CD14-positive monocyte (primary cell): Measurements from ENCODE around the gene IGSF1. TPM values are rescaled to one million over a fixed set of nuclear protein-coding genes. Genes with fewer than 3 reads are reported as not detected.

Source experiments
- DNase-seq, 3 donors: peaks; one replicate each; pipeline ENCODE4 v3.0.0-alpha.2; 2011 to 2022
- H2AFZ ChIP-seq: 2 replicates; pipeline ENCODE4 v1.6.0; 2012; ENCODE audit warnings: mild to moderate bottlenecking, low read depth, low read length, inconsistent platforms; ENCODE audit not compliant: insufficient read depth, poor library complexity, severe bottlenecking
- H3K27ac ChIP-seq, 2 donors: 1 replicate in 1 of 2; 2 replicates in 1 of 2; pipeline ENCODE4 v1.5.1; 2012 to 2013; ENCODE audit warnings: low read length in 2 of 2, control low read depth in 1 of 2, inconsistent platforms in 1 of 2, low read depth in 1 of 2, mild to moderate bottlenecking in 1 of 2
- H3K27me3 ChIP-seq, 2 donors: one replicate each; pipeline versions ENCODE4 v1.6.0 to v1.6.1; 2011 to 2013; ENCODE audit warnings: low read length in 2 of 2; ENCODE audit not compliant: control insufficient read depth in 2 of 2, insufficient read depth in 2 of 2
- H3K36me3 ChIP-seq, 2 donors: replicated peaks in 1 of 2; 1 replicate in 1 of 2; 2 replicates in 1 of 2; pipeline versions ENCODE4 v1.5.1 to v1.6.1; 2012 to 2013; ENCODE audit warnings: low read length in 2 of 2, control low read depth in 1 of 2, inconsistent platforms in 1 of 2, mild to moderate bottlenecking in 1 of 2; ENCODE audit not compliant: insufficient read depth in 2 of 2, control insufficient read depth in 1 of 2
- H3K4me1 ChIP-seq, 2 donors: 1 replicate in 1 of 2; 2 replicates in 1 of 2; pipeline versions ENCODE4 v1.5.1 to v1.6.1; 2012 to 2013; ENCODE audit warnings: low read length in 2 of 2, control low read depth in 1 of 2, inconsistent platforms in 1 of 2, mild to moderate bottlenecking in 1 of 2, moderate library complexity in 1 of 2; ENCODE audit not compliant: insufficient read depth in 2 of 2, control insufficient read depth in 1 of 2
- H3K4me2 ChIP-seq: replicated peaks from 2 replicates; pipeline ENCODE3; 2012; ENCODE audit warnings: low read length, moderate library complexity, mild to moderate bottlenecking; ENCODE audit not compliant: poor library complexity, severe bottlenecking; ENCODE audit errors: extremely low read depth
- H3K4me3 ChIP-seq, 3 experiments: fragments of 200-600 bp in 1 of 3; sonication (generic) in 1 of 3; replicated peaks in 1 of 3; 1 replicate in 2 of 3; 2 replicates in 1 of 3; pipeline ENCODE4 v1.5.1; 2011 to 2013; ENCODE audit warnings: low read length in 3 of 3, mild to moderate bottlenecking in 3 of 3, control low read depth in 2 of 3, low read depth in 2 of 3, inconsistent platforms in 1 of 3, moderate library complexity in 1 of 3
- H3K79me2 ChIP-seq: 2 replicates; pipeline ENCODE4 v1.6.0; 2012; ENCODE audit warnings: mild to moderate bottlenecking, control low read depth, inconsistent platforms, low read length, moderate library complexity; ENCODE audit not compliant: insufficient read depth
- H3K9ac ChIP-seq: 2 replicates; pipeline ENCODE4 v1.6.0; 2017; ENCODE audit warnings: low read length, mild to moderate bottlenecking; ENCODE audit not compliant: insufficient read depth, poor library complexity, severe bottlenecking
- H3K9me3 ChIP-seq, 2 donors: replicated peaks in 1 of 2; 1 replicate in 1 of 2; 2 replicates in 1 of 2; pipeline versions ENCODE4 v1.5.1 to v1.6.1; 2012 to 2013; ENCODE audit warnings: low read length in 2 of 2, control low read depth in 1 of 2; ENCODE audit not compliant: control insufficient read depth in 1 of 2, insufficient read depth in 1 of 2
- H4K20me1 ChIP-seq: 2 replicates; pipeline ENCODE4 v1.6.0; 2012; ENCODE audit warnings: mild to moderate bottlenecking, low read length, control low read depth, moderate library complexity; ENCODE audit not compliant: insufficient read depth
- H3K27ac Mint-ChIP-seq, 7 donors: one replicate each; pipeline ENCODE4 v1.8.0; 2020; ENCODE audit warnings: mild to moderate bottlenecking in 7 of 7, mixed read lengths in 7 of 7, moderate library complexity in 6 of 7, inconsistent platforms in 2 of 7
- H3K27me3 Mint-ChIP-seq, 3 donors: one replicate each; pipeline ENCODE4 v1.8.0; 2021 to 2022; ENCODE audit warnings: low read depth in 3 of 3, mild to moderate bottlenecking in 3 of 3, mixed read lengths in 3 of 3, moderate library complexity in 3 of 3, inconsistent platforms in 1 of 3
- H3K36me3 Mint-ChIP-seq, 2 donors: one replicate each; pipeline ENCODE4 v1.8.0; 2020; ENCODE audit warnings: mixed read lengths in 2 of 2, inconsistent platforms in 1 of 2, mild to moderate bottlenecking in 1 of 2
- H3K4me1 Mint-ChIP-seq: one replicate; pipeline ENCODE4 v1.8.0; 2020; ENCODE audit warnings: mild to moderate bottlenecking, mixed read lengths
- H3K4me3 Mint-ChIP-seq, 2 donors: one replicate each; pipeline ENCODE4 v1.8.0; 2020; ENCODE audit warnings: mild to moderate bottlenecking in 2 of 2, mixed read lengths in 2 of 2, moderate library complexity in 1 of 2
- H3K9me3 Mint-ChIP-seq, 7 donors: one replicate each; pipeline ENCODE4 v1.8.0; 2020 to 2022; ENCODE audit warnings: mixed read lengths in 7 of 7, mild to moderate bottlenecking in 6 of 7, moderate library complexity in 6 of 7, inconsistent platforms in 2 of 7
- CTCF ChIP-seq: fragments of 200-600 bp; IDR thresholded peaks from one replicate; pipeline ENCODE4 v1.8.0; 2022; ENCODE audit warnings: antibody characterized with exemption, mild to moderate bottlenecking
- WGBS: methylation state at CpG from one replicate; pipeline ENCODE4 v1.1.5; 2013; ENCODE audit warnings: missing lambda C conversion rate; ENCODE audit not compliant: insufficient coverage; 5-methylcytosine and 5-hydroxymethylcytosine counted together
- intact Hi-C, 2 donors: fragments of 100-400 bp; cut with micrococcal nuclease; formaldehyde crosslinking; loops; one replicate each; pipeline versions ENCODE4 v1.15.0 to v1.15.1; 2023
- polyA plus RNA-seq, 3 donors: library from polyadenylated mRNA; depleted of rRNA in 1 of 3; unstranded in 2 of 3; stranded (reverse) in 1 of 3; fragments of 300-500 nt in 2 of 3; fragments of >200 nt in 1 of 3; fragmentation: Illumina TruSeq in 2 of 3; gene quantifications; 1 replicate in 2 of 3; 2 replicates in 1 of 3; pipeline ENCODE4 v1.2.3, GENCODE V29; 2012 to 2021

The IGSF1 gene
- polyA plus RNA-seq, 3 donors, result not detected

- H3K4me3 ChIP-seq, result no peak overlapping the region
- H3K27me3 ChIP-seq, result peaks cover 0 to 3% of the 10 kb centered on the region in 2 donors
- H3K4me1 Mint-ChIP-seq, result no peaks in the 10 kb centered on the region
- intact Hi-C loops, result no loop called here
- no peaks in the 10 kb centered on the region for H3K36me3 Mint-ChIP-seq
- peaks cover 2 to 9% (median 7%) of the 10 kb centered on the region in 3 donors for H3K27me3 Mint-ChIP-seq
- H3K4me1 ChIP-seq, result no peaks in the 10 kb centered on the region
- no peak overlapping the region for H2AFZ ChIP-seq
- TF ChIP-seq CTCF, result no peak
- H4K20me1 ChIP-seq, result no peaks in the 10 kb centered on the region
- no peak overlapping the region for H3K9ac ChIP-seq
- no peaks in the 10 kb centered on the region for H3K36me3 ChIP-seq
- H3K9me3 Mint-ChIP-seq, result peaks cover 0 to 1% (median 0%) of the 10 kb centered on the region in 7 donors
- H3K4me2 ChIP-seq, result no peak overlapping the region
- no peak overlapping the region for H3K27ac Mint-ChIP-seq
- no peak overlapping the region for H3K4me3 Mint-ChIP-seq
- no peaks in the 10 kb centered on the region for H3K79me2 ChIP-seq
- H3K9me3 ChIP-seq, result no peaks in the 10 kb centered on the region
- no CpG with 5 or more reads among the region's 5 CpGs for WGBS
- DNase-seq, result no peak
- H3K27ac ChIP-seq, result no peak overlapping the region
Measured at GRCh38 chrX:131273011-131273410, 16.1 kb downstream of the IGSF1 start.

GRCh38 chrX:131271826-131272225 is 17.3 kb downstream of the IGSF1 start:
- Mint-ChIP-seq H3K4me3 (no peak overlapping the region), H3K27me3 (peaks cover 1 to 6% (median 5%) of the 10 kb centered on the region in 3 donors), H3K36me3 (no peaks in the 10 kb centered on the region), H3K4me1 (no peaks in the 10 kb centered on the region), H3K9me3 (peaks cover 0 to 1% (median 0%) of the 10 kb centered on the region in 7 donors), H3K27ac (no peak overlapping the region)
- H3K4me1 ChIP-seq, result no peaks in the 10 kb centered on the region
- H3K36me3 ChIP-seq, result no peaks in the 10 kb centered on the region
- intact Hi-C loops, result no loop called here
- H4K20me1 ChIP-seq, result no peaks in the 10 kb centered on the region
- H3K4me2 ChIP-seq, result no peak overlapping the region
- no peak overlapping the region for H3K9ac ChIP-seq
- no peaks in the 10 kb centered on the region for H3K9me3 ChIP-seq
- H2AFZ ChIP-seq, result no peak overlapping the region
- H3K27ac ChIP-seq, result no peak overlapping the region
- no peak overlapping the region for H3K4me3 ChIP-seq
- H3K27me3 ChIP-seq, result peaks cover 0 to 3% of the 10 kb centered on the region in 2 donors
- no peak for TF ChIP-seq CTCF
- no peak for DNase-seq
- WGBS, result no CpG with 5 or more reads among the region's 3 CpGs
- no peaks in the 10 kb centered on the region for H3K79me2 ChIP-seq
